ENCODE results near the gene LAGE3. TPM values are rescaled to one million over a fixed set of nuclear protein-coding genes. Genes with fewer than 3 reads are reported as not detected.

The LAGE3 gene
- total and polyA plus RNA-seq, 2 of the 8 experiments (the other 6 are each of a cell fraction or from before 2014, with no cell fraction given), result 44.5 to 102 TPM

DNA sequence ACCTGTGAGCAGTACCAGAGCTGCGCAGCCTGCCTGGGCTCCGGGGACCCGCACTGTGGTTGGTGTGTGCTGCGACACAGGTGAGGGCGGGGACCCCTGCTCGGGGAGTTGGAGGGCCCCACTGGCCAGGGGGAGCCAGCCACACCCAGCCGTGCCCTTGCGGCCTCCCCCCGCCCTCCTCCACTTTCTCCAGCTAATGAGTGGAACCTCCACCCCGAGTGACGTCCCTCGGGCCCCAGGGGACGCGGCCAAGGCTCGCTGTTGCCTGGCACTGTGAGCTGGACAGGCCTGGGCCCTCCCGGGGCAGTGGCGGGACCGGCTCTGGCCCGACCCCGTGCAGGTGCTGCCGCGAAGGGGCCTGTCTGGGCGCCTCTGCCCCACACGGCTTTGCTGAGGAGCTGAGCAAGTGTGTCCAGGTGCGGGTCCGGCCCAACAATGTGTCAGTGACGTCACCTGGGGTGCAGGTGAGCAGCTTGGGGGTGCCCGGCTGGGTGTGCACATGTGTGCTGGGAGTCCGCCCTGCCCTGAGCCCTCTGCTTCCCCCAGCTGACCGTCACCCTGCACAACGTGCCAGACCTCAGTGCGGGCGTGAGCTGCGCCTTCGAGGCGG lies 15.4 kb downstream of the LAGE3 start:
- Histone ChIP-seq H3K4ac (replicated peaks; ENCODE audit: insufficient read length, low read depth, low read length) (no peak overlapping the region), H4K5ac (ENCODE audit: insufficient read length, low read depth, low read length) (no peak overlapping the region), H3K9me3 (ENCODE audit: insufficient read depth in 2 of 2, low read depth in 1 of 2, low read length in 1 of 2) (no peaks in the 10 kb centered on the region), H2AK5ac (ENCODE audit: low read depth, low read length) (no peak overlapping the region), H3K23ac (ENCODE audit: insufficient read length) (no peak overlapping the region), H3K18ac (ENCODE audit: extremely low read depth, low read length) (no peak overlapping the region), H3K27me3 (replicated peaks in 1 of 4; ENCODE audit: control insufficient read depth in 3 of 4, extremely low read depth in 1 of 4, insufficient read depth in 3 of 4, low read length in 3 of 4) (no peaks in the 10 kb centered on the region), H3K4me1 (replicated peaks in 1 of 4; ENCODE audit: control insufficient read depth in 3 of 4, insufficient read depth in 4 of 4, low read length in 3 of 4) (peaks cover 0 to under 1% (median 0%) of the 10 kb centered on the region in 4 experiments; a peak in 2 of 7 replicates), H4K8ac (ENCODE audit: extremely low read depth, insufficient read depth, low read length) (no peak overlapping the region), H2BK20ac (ENCODE audit: low read length) (no peak overlapping the region), H2BK5ac (ENCODE audit: low read depth, low read length) (no peak overlapping the region), H3K36me3 (ENCODE audit: control insufficient read depth in 2 of 4, insufficient read depth in 4 of 4, low read length in 3 of 4) (peaks cover 0 to 23% (median 3%) of the 10 kb centered on the region in 4 experiments; a peak in 6 of 8 replicates), H2BK15ac (ENCODE audit: low read length) (no peak overlapping the region), H3K14ac (ENCODE audit: insufficient read length) (no peak overlapping the region), H3K4me3 (ENCODE audit: extremely low read depth in 1 of 4, insufficient read depth in 2 of 4, low read depth in 3 of 4, low read length in 4 of 4) (no peak overlapping the region), H4K91ac (replicated peaks; ENCODE audit: insufficient read length, low read length) (no peak overlapping the region), H3K27ac (ENCODE audit: low read depth, low read length) (no peak overlapping the region), H3K4me2 (ENCODE audit: insufficient read depth in 1 of 2, low read depth in 2 of 2, low read length in 2 of 2) (no peak overlapping the region), H3K23me2 (ENCODE audit: low read depth, low read length) (no peaks in the 10 kb centered on the region), H2BK120ac (replicated peaks; ENCODE audit: low read depth, low read length) (no peak overlapping the region), H3K79me1 (ENCODE audit: low read depth, low read length) (no peaks in the 10 kb centered on the region), H3K9ac (replicated peaks in 1 of 4; ENCODE audit: extremely low read depth in 1 of 4, low read depth in 3 of 4, low read length in 3 of 4) (no peak overlapping the region), H2AFZ (ENCODE audit: low read length) (no peak overlapping the region), H3K56ac (replicated peaks; ENCODE audit: insufficient read length, low read depth, low read length) (no peak overlapping the region), H3K79me2 (ENCODE audit: control insufficient read depth in 1 of 2, insufficient read depth in 2 of 2, low read length in 2 of 2) (no peaks in the 10 kb centered on the region), H4K20me1 (replicated peaks in 1 of 2; ENCODE audit: control insufficient read depth in 1 of 2, insufficient read depth in 2 of 2, low read length in 2 of 2) (no peaks in the 10 kb centered on the region), H2BK12ac (ENCODE audit: low read depth, low read length) (no peak overlapping the region)
- CTCF ChIA-PET (ENCODE audit: partially characterized antibody), result interaction anchor here (0.9 to 1.4 kb wide), 2 partner anchors 9 to 15 kb away, joined by 3 read pairs; no protein-coding TSS in a partner anchor
- POLR2A ChIA-PET (ENCODE audit: partially characterized antibody), result interaction anchor here (0.6 to 1.5 kb wide), 5 partner anchors 10 to 115 kb away, joined by 3 to 4 read pairs (median 3); no protein-coding TSS in a partner anchor
- no peak for FAIRE-seq
- TF ChIP-seq SAP30 (IDR thresholded peaks at IDR 0.05; ENCODE audit: insufficient read depth, insufficient replicate concordance, low read length) (no peak), CBX5 (IDR thresholded peaks at IDR 0.05; ENCODE audit: low read depth, low read length) (no peak), CHD2 (IDR thresholded peaks at IDR 0.05; ENCODE audit: low read length) (no peak), CHD1 (IDR thresholded peaks at IDR 0.05; ENCODE audit: low read depth, low read length) (no peak), NANOG (IDR thresholded peaks at IDR 0.05; ENCODE audit: insufficient read depth, low read depth, low read length, poor library complexity, severe bottlenecking) (no peak), GABPA (IDR thresholded peaks at IDR 0.05; ENCODE audit: borderline replicate concordance, insufficient read depth, low read length) (no peak), EP300 (IDR thresholded peaks at IDR 0.05; ENCODE audit: borderline replicate concordance in 1 of 2, low read depth in 2 of 2, low read length in 2 of 2) (no peak), RXRA (IDR thresholded peaks at IDR 0.05; ENCODE audit: insufficient read depth, low read depth, low read length) (no peak), RFX5 (IDR thresholded peaks at IDR 0.05; ENCODE audit: borderline replicate concordance, low read depth, low read length) (no peak), POLR2AphosphoS5 (IDR thresholded peaks at IDR 0.05; ENCODE audit: low read depth, low read length) (no peak), TBP (IDR thresholded peaks at IDR 0.05; ENCODE audit: low read depth, low read length) (no peak)
- TF ChIP-seq, protein P1, sequence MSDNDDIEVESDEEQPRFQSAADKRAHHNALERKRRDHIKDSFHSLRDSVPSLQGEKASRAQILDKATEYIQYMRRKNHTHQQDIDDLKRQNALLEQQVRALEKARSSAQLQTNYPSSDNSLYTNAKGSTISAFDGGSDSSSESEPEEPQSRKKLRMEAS (IDR thresholded peaks at IDR 0.05), result no peak
- no peak for DNase-seq (ENCODE audit: low read depth in 1 of 2, low spot score in 2 of 2)
- 100% methylated on average over 4 of the region's 36 CpGs; no CpG with 5 or more reads in 1 of the 2 experiments for WGBS, 2 experiments (ENCODE audit: extremely low coverage in 1 of 2, insufficient coverage in 1 of 2, insufficient read length in 1 of 2, insufficient replicate concordance in 2 of 2, low coverage in 1 of 2, low lambda C conversion rate in 2 of 2, missing lambda C conversion rate in 1 of 2)
